ENCODE measurements around the gene SNX21. TPM values are rescaled to one million over a fixed set of nuclear protein-coding genes. Genes with fewer than 3 reads are reported as not detected.

The SNX21 gene
- total RNA-seq, 1 donor from 2014 or later: 6.8 TPM

DNA sequence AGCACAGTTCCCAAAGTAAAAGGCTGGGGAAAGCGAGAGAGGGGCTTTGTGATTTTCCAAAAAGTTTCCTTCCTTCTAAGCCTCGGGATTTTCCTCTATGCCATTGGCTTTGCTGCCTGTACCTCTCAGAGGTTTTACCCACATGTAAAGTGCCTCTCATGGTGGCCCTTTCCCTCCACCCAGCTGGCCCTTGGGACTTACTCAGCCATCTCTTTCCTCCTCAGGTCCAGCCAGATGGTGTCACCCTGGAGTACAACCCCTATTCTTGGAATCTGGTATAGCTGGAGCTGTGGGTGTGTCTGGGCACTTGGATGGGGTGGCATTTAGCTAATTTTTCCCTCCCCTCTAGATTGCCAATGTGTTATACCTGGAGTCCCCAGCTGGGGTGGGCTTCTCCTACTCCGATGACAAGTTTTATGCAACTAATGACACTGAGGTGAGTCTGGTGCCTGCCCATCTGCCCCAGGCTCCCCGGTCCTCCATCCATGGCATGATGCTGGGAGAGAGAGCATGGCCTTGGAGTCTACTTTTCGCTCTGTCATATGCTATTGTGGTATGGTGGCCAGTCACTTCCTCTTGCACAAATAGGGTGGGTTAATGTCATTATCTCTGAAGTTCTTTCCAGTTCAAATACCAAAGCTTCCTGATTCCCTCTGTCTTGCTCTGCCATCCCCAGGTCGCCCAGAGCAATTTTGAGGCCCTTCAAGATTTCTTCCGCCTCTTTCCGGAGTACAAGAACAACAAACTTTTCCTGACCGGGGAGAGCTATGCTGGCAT is 58.6 kb downstream of the SNX21 start:
- H3K36me3 ChIP-seq (ENCODE audit: control insufficient read depth, insufficient read depth, low read length): peaks cover 9% of the 10 kb centered on the region
- TF ChIP-seq, protein P1, sequence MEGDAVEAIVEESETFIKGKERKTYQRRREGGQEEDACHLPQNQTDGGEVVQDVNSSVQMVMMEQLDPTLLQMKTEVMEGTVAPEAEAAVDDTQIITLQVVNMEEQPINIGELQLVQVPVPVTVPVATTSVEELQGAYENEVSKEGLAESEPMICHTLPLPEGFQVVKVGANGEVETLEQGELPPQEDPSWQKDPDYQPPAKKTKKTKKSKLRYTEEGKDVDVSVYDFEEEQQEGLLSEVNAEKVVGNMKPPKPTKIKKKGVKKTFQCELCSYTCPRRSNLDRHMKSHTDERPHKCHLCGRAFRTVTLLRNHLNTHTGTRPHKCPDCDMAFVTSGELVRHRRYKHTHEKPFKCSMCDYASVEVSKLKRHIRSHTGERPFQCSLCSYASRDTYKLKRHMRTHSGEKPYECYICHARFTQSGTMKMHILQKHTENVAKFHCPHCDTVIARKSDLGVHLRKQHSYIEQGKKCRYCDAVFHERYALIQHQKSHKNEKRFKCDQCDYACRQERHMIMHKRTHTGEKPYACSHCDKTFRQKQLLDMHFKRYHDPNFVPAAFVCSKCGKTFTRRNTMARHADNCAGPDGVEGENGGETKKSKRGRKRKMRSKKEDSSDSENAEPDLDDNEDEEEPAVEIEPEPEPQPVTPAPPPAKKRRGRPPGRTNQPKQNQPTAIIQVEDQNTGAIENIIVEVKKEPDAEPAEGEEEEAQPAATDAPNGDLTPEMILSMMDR (IDR thresholded peaks at IDR 0.05; ENCODE audit: insufficient read depth, low read length, severe bottlenecking): peak; percentile 12
- DNase-seq (ENCODE audit: low read depth) (peak; percentile 45), FAIRE-seq (no peak)
- H3K4me3 ChIP-seq (ENCODE audit: low read depth, low read length): peak overlapping the region; percentile 89
- H3K27me3 ChIP-seq (ENCODE audit: control insufficient read depth, insufficient read depth, low read length): no peaks in the 10 kb centered on the region

Other genes starting within 250 kb of the SNX21 start
- gene WFDC10A, start 204.1 kb upstream of the SNX21 start, total RNA-seq: not detected in 2 replicates
- not detected in 2 replicates for gene WFDC9, start 202.5 kb upstream of the SNX21 start, total RNA-seq
- gene WFDC11, start 163.6 kb upstream of the SNX21 start, total RNA-seq: not detected in 2 replicates
- not detected in 2 replicates for gene WFDC13, start 131.8 kb upstream of the SNX21 start, total RNA-seq
- gene WFDC10B, start 128.8 kb upstream of the SNX21 start, total RNA-seq: not detected in 2 replicates
- not detected in 2 replicates for gene SPINT4, start 111.5 kb upstream of the SNX21 start, total RNA-seq
- gene WFDC3, start 41.9 kb upstream of the SNX21 start, total RNA-seq: not detected in 2 replicates
- gene DNTTIP1, start 41.8 kb upstream of the SNX21 start, total RNA-seq: 13.4 and 14.1 TPM in 2 replicates
- gene UBE2C, start 21.2 kb upstream of the SNX21 start, total RNA-seq: 0.26 and 1.8 TPM in 2 replicates
- 0.38 TPM in 1 of 2 replicates, not detected in the other for gene TNNC2, start 6.5 kb upstream of the SNX21 start, total RNA-seq
- gene ACOT8, start 23.6 kb downstream of the SNX21 start, total RNA-seq: 31.1 and 37.9 TPM in 2 replicates
- gene ZSWIM3, start 23.8 kb downstream of the SNX21 start, total RNA-seq: 2.9 and 3.7 TPM in 2 replicates
- gene ZSWIM1, start 47.4 kb downstream of the SNX21 start, total RNA-seq: 1.3 and 2.8 TPM in 2 replicates
- 0.53 and 0.90 TPM in 2 replicates for gene SPATA25, start 53.8 kb downstream of the SNX21 start, total RNA-seq
- gene NEURL2, start 57.4 kb downstream of the SNX21 start, total RNA-seq: 1.8 and 2.6 TPM in 2 replicates
- gene CTSA, start 57.5 kb downstream of the SNX21 start, total RNA-seq: 16.8 and 21.0 TPM in 2 replicates
- 26.9 and 37.4 TPM in 2 replicates for gene PLTP, start 78.4 kb downstream of the SNX21 start, total RNA-seq
- gene PCIF1, start 100.9 kb downstream of the SNX21 start, total RNA-seq: 4.6 and 6.3 TPM in 2 replicates
- gene ZNF335, start 138.4 kb downstream of the SNX21 start, total RNA-seq: 10.3 and 11.8 TPM in 2 replicates
- gene MMP9, start 175.1 kb downstream of the SNX21 start, total RNA-seq: 0.26 and 6.0 TPM in 2 replicates
- not detected in 2 replicates for gene SLC12A5, start 195.4 kb downstream of the SNX21 start, total RNA-seq

Data from bronchial epithelial cell (primary cell).